DLD1 (cell line): ENCODE results near the gene SPTSSB.

Experiments
- in situ Hi-C: cut with HindIII; loops from 2 replicates; pipeline ENCODE4 v1.10.0; 2017; ENCODE audit warnings: low sequenced_read_pairs

SPTSSB gene

GRCh38 chr3:161392853-161393252 is 21.5 kb upstream of the SPTSSB start:
- in situ Hi-C loops: no loop called here

GRCh38 chr3:161390200-161390599 is 18.9 kb upstream of the SPTSSB start:
- in situ Hi-C loops: no loop called here

GRCh38 chr3:161389445-161390035 is 18.2 kb upstream of the SPTSSB start:
- in situ Hi-C loops: no loop called here

- in situ Hi-C loops: no loop called here
Measured at GRCh38 chr3:161388855-161389254, 17.5 kb upstream of the SPTSSB start.

- in situ Hi-C loops: no loop called here
Measured at GRCh38 chr3:161386991-161387770, 15.9 kb upstream of the SPTSSB start.

GRCh38 chr3:161372321-161373260 is 1.3 kb upstream of the SPTSSB start:
- in situ Hi-C loops: no loop called here

GRCh38 chr3:161369531-161369930 is 1.8 kb downstream of the SPTSSB start:
- in situ Hi-C loops: no loop called here

GRCh38 chr3:161366094-161366493 is 5.2 kb downstream of the SPTSSB start:
- in situ Hi-C loops: no loop called here

- in situ Hi-C loops: no loop called here
Measured at GRCh38 chr3:161358488-161358887, 12.8 kb downstream of the SPTSSB start.

- in situ Hi-C loops: no loop called here
Measured at GRCh38 chr3:161356287-161356686, 15.0 kb downstream of the SPTSSB start.

- in situ Hi-C loops: no loop called here
Measured at GRCh38 chr3:161355508-161355907, 15.8 kb downstream of the SPTSSB start.

GRCh38 chr3:161354554-161354953 is 16.8 kb downstream of the SPTSSB start:
- in situ Hi-C loops: no loop called here

GRCh38 chr3:161351330-161351729 is 20.0 kb downstream of the SPTSSB start:
- in situ Hi-C loops: no loop called here

- in situ Hi-C loops: no loop called here
Measured at GRCh38 chr3:161350916-161351315, 20.4 kb downstream of the SPTSSB start.

- in situ Hi-C loops: no loop called here
Measured at GRCh38 chr3:161349529-161350312, 21.6 kb downstream of the SPTSSB start.

GRCh38 chr3:161348796-161349400 is 22.4 kb downstream of the SPTSSB start:
- in situ Hi-C loops: no loop called here

GRCh38 chr3:161347726-161348125 is 23.6 kb downstream of the SPTSSB start:
- in situ Hi-C loops: no loop called here

GRCh38 chr3:161345023-161345422 is 26.3 kb downstream of the SPTSSB start:
- in situ Hi-C loops: no loop called here

- in situ Hi-C loops: no loop called here
Measured at GRCh38 chr3:161343986-161344385, 27.3 kb downstream of the SPTSSB start.

- in situ Hi-C loops: no loop called here
Measured at GRCh38 chr3:161343540-161343939, 27.8 kb downstream of the SPTSSB start.
